HEK293 (cell line): ENCODE results near the gene C2CD4C.

Experiments used
- BCL11B ChIP-seq: fragments of 450-650 bp; formaldehyde crosslinking; IDR thresholded peaks from 2 replicates; pipeline ENCODE4 v1.5.1; 2016; ENCODE audit warnings: low read depth, missing biosample characterization, missing genetic modification characterization
- CTCF ChIP-seq: fragments of 450-650 bp; formaldehyde crosslinking; IDR thresholded peaks from 2 replicates; pipeline ENCODE4 v1.5.1; 2016; ENCODE audit warnings: missing biosample characterization, missing genetic modification characterization
- ZNF133 ChIP-seq: fragments of 450-650 bp; formaldehyde crosslinking; IDR thresholded peaks from 2 replicates; pipeline ENCODE4 v1.5.1; 2016; ENCODE audit warnings: missing biosample characterization, missing genetic modification characterization
- ZNF248 ChIP-seq: fragments of 450-650 bp; formaldehyde crosslinking; IDR thresholded peaks from 2 replicates; pipeline ENCODE4 v1.5.1; 2017; ENCODE audit warnings: missing biosample characterization, missing genetic modification characterization
- ZNF473 ChIP-seq: fragments of 450-650 bp; formaldehyde crosslinking; IDR thresholded peaks from 2 replicates; pipeline ENCODE4 v1.5.1; 2017; ENCODE audit warnings: missing biosample characterization, missing genetic modification characterization
- ZNF785 ChIP-seq: fragments of 450-650 bp; formaldehyde crosslinking; IDR thresholded peaks from 2 replicates; pipeline ENCODE4 v1.5.1; 2016; ENCODE audit warnings: missing biosample characterization, missing genetic modification characterization
- ZNF837 ChIP-seq: fragments of 450-650 bp; formaldehyde crosslinking; IDR thresholded peaks from 2 replicates; pipeline ENCODE4 v1.5.1; 2016; ENCODE audit warnings: missing biosample characterization, missing genetic modification characterization

- TF ChIP-seq ZNF837 (no peak), CTCF (tag by site-specific recombination) (no peak), ZNF785 (tag by site-specific recombination) (peak; percentile 90), BCL11B (tag by site-specific recombination) (no peak), ZNF473 (tag by site-specific recombination) (peak; percentile 88; the same call in 1 of the 2 replicates), ZNF133 (no peak), ZNF248 (peak; percentile 96)
Measured at GRCh38 chr19:434152-434960, 25.4 kb upstream of the C2CD4C start.
